ENCODE data around the gene AGAP1. TPM values are rescaled to one million over a fixed set of nuclear protein-coding genes. Genes with fewer than 3 reads are reported as not detected.

AGAP1 gene
- total RNA-seq, 1 experiment from 2014 or later, result 25.8 TPM

- Mint-ChIP-seq H3K27ac (peak overlapping the region in 1 of 3 experiments; percentile 83; a peak in 2 of 7 replicates), H3K4me3 (no peak overlapping the region), H3K36me3 (ENCODE audit: insufficient read depth in 1 of 3, low read depth in 3 of 3) (no peaks in the 10 kb centered on the region), H3K27me3 (ENCODE audit: low read depth) (no peaks in the 10 kb centered on the region), H3K4me1 (peaks cover 54 to 61% of the 10 kb centered on the region in 2 experiments), H3K9me3 (no peaks in the 10 kb centered on the region)
- Histone ChIP-seq H2AFZ (ENCODE audit: low read length) (no peak overlapping the region), H3K4me1 (ENCODE audit: insufficient read depth, low read length) (peaks cover 20% of the 10 kb centered on the region; the same call in 1 of the 2 replicates), H4K8ac (replicated peaks; ENCODE audit: insufficient read length, low read depth, low read length) (no peak overlapping the region), H2BK120ac (ENCODE audit: low read depth, low read length, poor library complexity, severe bottlenecking) (no peak overlapping the region), H3K4me2 (ENCODE audit: insufficient read depth, insufficient read length, low read length) (no peak overlapping the region), H3K9me3 (ENCODE audit: control insufficient read depth, low read depth, low read length) (no peaks in the 10 kb centered on the region), H3K4ac (ENCODE audit: low read depth, low read length) (no peak overlapping the region), H3K56ac (ENCODE audit: insufficient read length, low read depth, low read length) (no peak overlapping the region), H4K91ac (ENCODE audit: insufficient read length, low read depth, low read length) (no peak overlapping the region), H4K5ac (ENCODE audit: insufficient read length, low read depth, low read length) (no peak overlapping the region), H3K14ac (ENCODE audit: insufficient read depth, low read length) (no peak overlapping the region), H2BK20ac (ENCODE audit: low read depth, low read length, poor library complexity, severe bottlenecking) (no peak overlapping the region), H2BK12ac (ENCODE audit: insufficient read length, low read depth, low read length) (no peak overlapping the region), H2BK5ac (ENCODE audit: insufficient read length, low read length) (no peak overlapping the region), H3K79me2 (ENCODE audit: insufficient read depth, low read length) (no peaks in the 10 kb centered on the region), H2BK15ac (ENCODE audit: low read depth, low read length) (no peak overlapping the region), H3K27me3 (ENCODE audit: insufficient read depth, low read length) (no peaks in the 10 kb centered on the region), H2AK5ac (ENCODE audit: insufficient read length, low read length) (no peak overlapping the region), H3K9ac (ENCODE audit: extremely low read depth, insufficient read length, low read length) (no peak overlapping the region), H3T11ph (ENCODE audit: low read length) (no peak overlapping the region), H3K27ac (ENCODE audit: insufficient read length, low read depth, low read length) (no peak overlapping the region), H3K23ac (ENCODE audit: insufficient read length, low read depth, low read length) (no peak overlapping the region), H3K79me1 (ENCODE audit: insufficient read depth, low read depth, low read length, poor library complexity, severe bottlenecking) (no peaks in the 10 kb centered on the region), H3K18ac (ENCODE audit: insufficient read length, low read depth, low read length) (no peak overlapping the region), H4K20me1 (ENCODE audit: control insufficient read depth, insufficient read depth, insufficient read length) (no peaks in the 10 kb centered on the region), H3K23me2 (ENCODE audit: insufficient read length, low read depth, low read length, poor library complexity, severe bottlenecking) (no peaks in the 10 kb centered on the region)
- peak; percentile 55 for TF ChIP-seq CTCF (conservative IDR thresholded peaks at IDR 0.05)
- DNase-seq, result no peak
- no CpG with 5 or more reads among the region's 12 CpGs for WGBS (ENCODE audit: extremely low coverage, insufficient read length, low lambda C conversion rate)
These were observed 144.9 kb downstream of the AGAP1 start for GRCh38 chr2:235638541-235639427.

Data from H9 (cell line).